HEK293T (cell line): ENCODE results near the gene MYO5B.

ENCODE experiments used
- CTCF ChIA-PET: fragments of 350-600 bp; formaldehyde crosslinking; extraction: SDS; loops from one replicate; lab custom pipeline; 2021; ENCODE audit warnings: antibody characterized with exemption, inconsistent platforms; lab: Yijun Ruan, JAX
- POLR2A ChIA-PET: fragments of 350-600 bp; formaldehyde crosslinking; extraction: SDS; loops from one replicate; lab custom pipeline; 2020; ENCODE audit warnings: antibody characterized with exemption, inconsistent platforms; lab: Yijun Ruan, JAX
- DNase-seq: peaks from one replicate; pipeline ENCODE4 v3.0.0; 2012; ENCODE audit warnings: mixed read lengths; ENCODE audit errors: extremely low spot score
- ARNT ChIP-seq: fragments of 450-650 bp; IDR thresholded peaks from 2 replicates; pipeline ENCODE4 v1.6.1; 2017; ENCODE audit warnings: mild to moderate bottlenecking
- BHLHE40 ChIP-seq: fragments of 450-650 bp; IDR thresholded peaks from 2 replicates; pipeline ENCODE4 v1.6.1; 2016; ENCODE audit warnings: mild to moderate bottlenecking, moderate library complexity, borderline replicate concordance
- CTBP1 ChIP-seq: fragments of 450-650 bp; IDR thresholded peaks from 2 replicates; pipeline ENCODE4 v1.6.1; 2016; ENCODE audit warnings: borderline replicate concordance
- ELF4 ChIP-seq: fragments of 450-650 bp; IDR thresholded peaks from 2 replicates; pipeline ENCODE4 v1.6.1; 2017; ENCODE audit warnings: antibody characterized with exemption
- FOXA1 ChIP-seq: fragments of 450-650 bp; IDR thresholded peaks from 2 replicates; pipeline ENCODE4 v1.6.1; 2016; ENCODE audit warnings: mild to moderate bottlenecking
- FOXK2 ChIP-seq: fragments of 450-650 bp; IDR thresholded peaks from 2 replicates; pipeline ENCODE4 v1.6.1; 2016; ENCODE audit warnings: mild to moderate bottlenecking
- FOXM1 ChIP-seq: fragments of 450-650 bp; IDR thresholded peaks from 2 replicates; pipeline ENCODE4 v1.6.1; 2017; ENCODE audit warnings: mild to moderate bottlenecking, borderline replicate concordance
- HDGF ChIP-seq: fragments of 450-650 bp; IDR thresholded peaks from 2 replicates; pipeline ENCODE4 v1.6.1; 2017; ENCODE audit warnings: antibody characterized with exemption, borderline replicate concordance
- L3MBTL2 ChIP-seq: fragments of 450-650 bp; conservative IDR thresholded peaks from 2 replicates; pipeline ENCODE4 v1.6.1; 2016; ENCODE audit warnings: mild to moderate bottlenecking
- LEF1 ChIP-seq: fragments of 450-650 bp; IDR thresholded peaks from 2 replicates; pipeline ENCODE4 v1.6.1; 2017; ENCODE audit warnings: mild to moderate bottlenecking, borderline replicate concordance
- NFRKB ChIP-seq: fragments of 450-650 bp; IDR thresholded peaks from 2 replicates; pipeline ENCODE4 v1.6.1; 2016; ENCODE audit warnings: mild to moderate bottlenecking, moderate library complexity
- SP1 ChIP-seq: fragments of 450-650 bp; IDR thresholded peaks from 2 replicates; pipeline ENCODE4 v1.6.1; 2017
- SUZ12 ChIP-seq: fragments of 450-650 bp; IDR thresholded peaks from 2 replicates; pipeline ENCODE4 v1.6.1; 2016; ENCODE audit warnings: mild to moderate bottlenecking
- TARDBP ChIP-seq: fragments of 450-650 bp; IDR thresholded peaks from 2 replicates; pipeline ENCODE4 v1.6.1; 2016
- ZNF384 ChIP-seq: fragments of 450-650 bp; IDR thresholded peaks from 2 replicates; pipeline ENCODE4 v1.6.1; 2016
- TF ChIP-seq, protein P1 (sequence below): fragments of 450-650 bp; IDR thresholded peaks from 2 replicates; pipeline ENCODE4 v1.6.1; 2016

MYO5B gene

GRCh38 chr18:49968644-49969309 lies 226.2 kb downstream of the MYO5B start:
- POLR2A ChIA-PET = no interaction called here
- no peak for DNase-seq
- TF ChIP-seq SUZ12 = no peak
- TF ChIP-seq LEF1 = no peak
- TF ChIP-seq ELF4 = no peak
- TF ChIP-seq ARNT = no peak
- no peak for TF ChIP-seq FOXA1
- no peak for TF ChIP-seq FOXM1
- no peak for TF ChIP-seq FOXK2
- no peak for TF ChIP-seq CTBP1
- TF ChIP-seq L3MBTL2 = no peak
- no peak for TF ChIP-seq NFRKB
- no peak for TF ChIP-seq BHLHE40
- no peak for TF ChIP-seq HDGF
- no peak for TF ChIP-seq SP1
- TF ChIP-seq, protein P1, sequence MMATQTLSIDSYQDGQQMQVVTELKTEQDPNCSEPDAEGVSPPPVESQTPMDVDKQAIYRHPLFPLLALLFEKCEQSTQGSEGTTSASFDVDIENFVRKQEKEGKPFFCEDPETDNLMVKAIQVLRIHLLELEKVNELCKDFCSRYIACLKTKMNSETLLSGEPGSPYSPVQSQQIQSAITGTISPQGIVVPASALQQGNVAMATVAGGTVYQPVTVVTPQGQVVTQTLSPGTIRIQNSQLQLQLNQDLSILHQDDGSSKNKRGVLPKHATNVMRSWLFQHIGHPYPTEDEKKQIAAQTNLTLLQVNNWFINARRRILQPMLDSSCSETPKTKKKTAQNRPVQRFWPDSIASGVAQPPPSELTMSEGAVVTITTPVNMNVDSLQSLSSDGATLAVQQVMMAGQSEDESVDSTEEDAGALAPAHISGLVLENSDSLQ = no peak
- CTCF ChIA-PET = no interaction called here

DNA sequence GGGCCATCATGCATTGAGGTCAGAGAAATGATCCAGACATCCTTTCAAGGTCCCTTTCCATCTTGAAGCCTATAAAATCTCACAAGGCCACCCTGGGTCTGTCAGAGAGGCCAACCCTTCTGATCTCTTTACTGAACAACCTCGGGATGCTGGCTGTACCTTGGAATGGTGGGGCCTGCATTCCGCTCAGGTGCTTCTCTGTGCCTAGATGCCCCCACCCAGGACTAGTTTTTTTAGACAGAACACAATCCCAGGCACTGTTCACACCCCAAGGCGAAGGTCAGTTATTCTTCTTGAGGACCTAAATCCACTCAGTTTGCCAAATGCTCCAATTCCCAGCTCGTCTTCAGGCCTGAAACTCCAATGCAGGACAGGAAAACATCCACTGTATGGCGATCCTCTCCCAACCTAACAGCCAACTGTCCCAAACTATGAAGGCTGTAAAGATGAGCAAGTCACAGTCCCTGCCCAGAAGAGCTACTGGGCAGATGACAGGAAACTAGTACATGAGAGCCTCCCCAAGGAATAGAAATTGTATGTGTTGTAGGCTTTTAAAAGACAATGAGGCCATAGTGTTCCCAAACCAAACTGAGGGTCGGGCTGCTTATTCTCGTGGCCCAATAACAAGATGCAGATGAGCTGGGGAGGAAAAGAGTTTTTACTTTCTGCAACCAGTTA lies 227.2 kb downstream of the MYO5B start:
- no peak for DNase-seq
- ChIA-PET CTCF (no interaction called here), POLR2A (no interaction called here)
- TF ChIP-seq ELF4 (no peak), FOXA1 (no peak), HDGF (no peak), FOXM1 (no peak), ZNF384 (no peak), SUZ12 (no peak), CTBP1 (no peak), LEF1 (no peak), FOXK2 (no peak)

DNA sequence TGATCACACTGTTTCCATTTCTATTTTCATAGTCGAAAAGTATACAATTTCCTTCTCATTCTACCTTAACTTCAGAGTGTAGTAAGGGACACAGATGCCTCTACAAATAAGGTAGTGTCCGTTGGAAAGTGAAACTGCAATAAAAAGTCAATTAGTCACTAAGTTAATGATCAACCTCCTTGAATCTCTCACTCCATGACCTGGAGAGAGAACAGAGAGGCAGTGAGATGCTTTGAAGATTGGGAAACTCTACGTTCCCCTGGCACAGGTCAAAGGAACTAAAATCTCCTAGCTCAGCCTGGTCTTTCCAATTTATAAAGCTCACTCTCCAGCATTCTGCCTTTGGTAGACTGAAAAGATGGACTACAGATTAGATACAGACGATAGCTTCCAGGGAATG lies 227.8 kb downstream of the MYO5B start:
- CTCF ChIA-PET = no interaction called here

DNA sequence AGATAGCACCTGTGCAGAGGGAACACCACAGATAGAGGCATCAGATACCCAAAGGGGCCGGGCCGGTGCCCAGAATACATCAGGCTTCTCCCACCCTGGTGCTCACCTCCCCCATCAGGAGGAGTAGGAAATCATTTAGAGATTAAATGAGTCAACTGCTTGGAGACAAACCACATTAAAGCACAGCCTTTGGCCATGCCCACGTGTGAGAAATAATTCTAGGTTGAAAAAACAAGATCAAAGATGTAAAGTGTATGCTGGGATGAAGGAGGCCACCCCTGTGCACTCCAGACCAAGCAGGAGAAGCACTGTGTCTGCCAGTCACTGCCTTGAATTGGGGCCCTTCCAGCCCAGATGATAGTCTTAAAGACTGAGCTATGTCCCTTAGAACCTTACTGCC lies 228.9 kb downstream of the MYO5B start:
- TF ChIP-seq FOXM1 (no peak), ARNT (no peak), HDGF (no peak), SUZ12 (no peak), SP1 (no peak), FOXK2 (no peak), FOXA1 (no peak), TARDBP (no peak), BHLHE40 (no peak), NFRKB (no peak), ELF4 (no peak), LEF1 (no peak), ZNF384 (no peak), CTBP1 (no peak)
- CTCF ChIA-PET = no interaction called here
- no peak for DNase-seq
- POLR2A ChIA-PET = no interaction called here

More for the DNA sequence above, 227.8 kb downstream of the MYO5B start:
- TF ChIP-seq HDGF (no peak), TARDBP (no peak), NFRKB (no peak), BHLHE40 (no peak), FOXM1 (no peak), CTBP1 (no peak), ZNF384 (no peak), L3MBTL2 (no peak), FOXK2 (no peak), ARNT (no peak), SUZ12 (no peak), LEF1 (no peak), ELF4 (no peak), SP1 (no peak), FOXA1 (no peak)
- TF ChIP-seq, protein P1 = no peak
- POLR2A ChIA-PET = no interaction called here
- DNase-seq = no peak

DNA sequence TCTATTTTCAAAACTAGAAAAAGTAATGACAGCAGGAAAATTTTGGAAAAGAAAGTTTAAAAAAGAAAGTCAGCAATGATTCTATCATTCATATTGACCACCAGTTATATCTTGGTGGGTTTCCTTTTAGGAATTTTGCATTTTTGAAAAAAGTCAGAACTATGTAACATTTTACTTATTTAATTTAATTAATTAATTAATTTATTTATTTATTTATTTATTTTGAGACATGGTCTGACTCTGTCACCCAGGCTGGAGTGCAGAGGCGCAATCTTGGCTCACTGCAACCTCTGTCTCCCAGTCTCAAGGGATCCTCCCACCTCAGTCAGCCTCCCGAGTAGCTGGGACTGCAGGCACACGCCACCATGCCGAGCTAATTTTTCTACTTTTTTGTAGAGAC lies 231.7 kb downstream of the MYO5B start:
- no peak for DNase-seq
- ChIA-PET POLR2A (no interaction called here), CTCF (no interaction called here)
- TF ChIP-seq L3MBTL2 = no peak
- TF ChIP-seq, protein P1 = no peak
- no peak for TF ChIP-seq TARDBP
- TF ChIP-seq FOXM1 = no peak
- TF ChIP-seq CTBP1 = no peak
- no peak for TF ChIP-seq ARNT
- TF ChIP-seq HDGF = no peak
- no peak for TF ChIP-seq BHLHE40
- no peak for TF ChIP-seq ELF4
- TF ChIP-seq ZNF384 = no peak

GRCh38 chr18:49961271-49961670 lies 233.7 kb downstream of the MYO5B start:
- POLR2A ChIA-PET = no interaction called here
- CTCF ChIA-PET = no interaction called here
- no peak for DNase-seq
- no peak for TF ChIP-seq NFRKB
